ENCODE results near the gene CHAC1. TPM values are rescaled to one million over a fixed set of nuclear protein-coding genes. Genes with fewer than 3 reads are reported as not detected.

The CHAC1 gene
- total and polyA plus RNA-seq, 10 donors: 0.39 to 5.5 (median 1.6) TPM

DNA sequence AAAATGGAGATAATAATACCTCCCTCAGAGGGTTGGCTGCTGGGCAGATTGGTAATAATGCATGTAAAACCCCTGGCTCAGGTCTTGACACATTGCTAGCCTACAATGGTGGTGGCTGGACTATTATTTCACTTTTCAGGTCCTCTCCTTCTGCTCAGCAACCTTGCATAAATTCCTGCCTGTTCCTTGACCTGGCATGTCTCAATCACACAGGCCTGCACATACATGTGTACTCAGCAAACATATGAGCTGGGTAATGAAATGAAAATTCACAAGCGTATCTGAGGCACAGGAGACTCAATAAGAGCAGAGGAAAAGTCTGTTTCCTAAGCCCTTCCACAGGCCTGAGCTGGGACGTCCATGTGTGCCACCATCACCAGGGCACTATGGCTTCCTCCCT, 41.6 kb upstream of the CHAC1 start:
- no peak for DNase-seq
- TF ChIP-seq POLR2A (IDR thresholded peaks at IDR 0.05): no peak
- TF ChIP-seq, protein P1, sequence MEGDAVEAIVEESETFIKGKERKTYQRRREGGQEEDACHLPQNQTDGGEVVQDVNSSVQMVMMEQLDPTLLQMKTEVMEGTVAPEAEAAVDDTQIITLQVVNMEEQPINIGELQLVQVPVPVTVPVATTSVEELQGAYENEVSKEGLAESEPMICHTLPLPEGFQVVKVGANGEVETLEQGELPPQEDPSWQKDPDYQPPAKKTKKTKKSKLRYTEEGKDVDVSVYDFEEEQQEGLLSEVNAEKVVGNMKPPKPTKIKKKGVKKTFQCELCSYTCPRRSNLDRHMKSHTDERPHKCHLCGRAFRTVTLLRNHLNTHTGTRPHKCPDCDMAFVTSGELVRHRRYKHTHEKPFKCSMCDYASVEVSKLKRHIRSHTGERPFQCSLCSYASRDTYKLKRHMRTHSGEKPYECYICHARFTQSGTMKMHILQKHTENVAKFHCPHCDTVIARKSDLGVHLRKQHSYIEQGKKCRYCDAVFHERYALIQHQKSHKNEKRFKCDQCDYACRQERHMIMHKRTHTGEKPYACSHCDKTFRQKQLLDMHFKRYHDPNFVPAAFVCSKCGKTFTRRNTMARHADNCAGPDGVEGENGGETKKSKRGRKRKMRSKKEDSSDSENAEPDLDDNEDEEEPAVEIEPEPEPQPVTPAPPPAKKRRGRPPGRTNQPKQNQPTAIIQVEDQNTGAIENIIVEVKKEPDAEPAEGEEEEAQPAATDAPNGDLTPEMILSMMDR (IDR thresholded peaks at IDR 0.05 in 8 of 11, conservative IDR thresholded peaks at IDR 0.05 in 3 of 11): no peak
- TF ChIP-seq POLR2AphosphoS5 (IDR thresholded peaks at IDR 0.05): no peak
- intact Hi-C loops (cut with DNase I; ENCODE audit: low total_unique reads): no loop called here
- WGBS, 5 donors: 55 to 88% (median 81%) methylated on average over 2 of the region's 2 CpGs
- Histone ChIP-seq H3K4me1 (peaks cover 14 to 71% (median 38%) of the 10 kb centered on the region in 6 donors), H3K4me3 (no peak overlapping the region), H3K27ac (peak overlapping the region in 1 of 8 donors; percentile 92), H3K36me3 (no peaks in the 10 kb centered on the region), H3K9me3 (no peaks in the 10 kb centered on the region), H3K27me3 (replicated peaks in 1 of 7) (no peaks in the 10 kb centered on the region)

DNA sequence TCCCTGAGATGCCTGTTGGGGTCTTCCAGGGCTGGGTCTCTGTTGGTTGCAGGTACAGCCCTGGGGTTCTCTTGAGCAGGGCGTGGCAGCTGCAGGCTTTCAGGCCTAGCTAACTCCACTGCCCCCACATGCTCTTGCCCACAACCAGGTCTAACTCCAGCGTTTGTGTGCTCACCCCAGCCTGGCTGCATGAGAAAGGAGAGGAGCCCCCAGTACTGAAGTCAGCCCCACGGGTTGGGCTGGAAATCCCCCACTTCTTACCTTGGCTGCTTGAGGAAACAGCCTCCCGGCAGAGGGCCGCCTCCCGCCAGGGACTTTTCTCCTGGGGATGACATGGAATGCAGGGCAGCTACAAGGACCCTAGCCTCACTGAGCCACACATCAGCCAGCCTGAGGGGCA, 40.8 kb upstream of the CHAC1 start:
- Histone ChIP-seq H3K27me3 (replicated peaks in 1 of 7) (no peaks in the 10 kb centered on the region), H3K4me3 (no peak overlapping the region), H3K27ac (no peak overlapping the region), H3K4me1 (peaks cover 9 to 69% (median 31%) of the 10 kb centered on the region in 6 donors), H3K36me3 (no peaks in the 10 kb centered on the region), H3K9me3 (no peaks in the 10 kb centered on the region)
- no peak for DNase-seq
- intact Hi-C loops (cut with DNase I; ENCODE audit: low total_unique reads): no loop called here
- 44 to 68% (median 60%) methylated on average over 5 to 6 of the region's 6 CpGs for WGBS, 5 donors
- TF ChIP-seq, protein P1 (IDR thresholded peaks at IDR 0.05 in 8 of 11, conservative IDR thresholded peaks at IDR 0.05 in 3 of 11): no peak
- no peak for TF ChIP-seq POLR2A (IDR thresholded peaks at IDR 0.05)
- TF ChIP-seq POLR2AphosphoS5 (IDR thresholded peaks at IDR 0.05): no peak

DNA sequence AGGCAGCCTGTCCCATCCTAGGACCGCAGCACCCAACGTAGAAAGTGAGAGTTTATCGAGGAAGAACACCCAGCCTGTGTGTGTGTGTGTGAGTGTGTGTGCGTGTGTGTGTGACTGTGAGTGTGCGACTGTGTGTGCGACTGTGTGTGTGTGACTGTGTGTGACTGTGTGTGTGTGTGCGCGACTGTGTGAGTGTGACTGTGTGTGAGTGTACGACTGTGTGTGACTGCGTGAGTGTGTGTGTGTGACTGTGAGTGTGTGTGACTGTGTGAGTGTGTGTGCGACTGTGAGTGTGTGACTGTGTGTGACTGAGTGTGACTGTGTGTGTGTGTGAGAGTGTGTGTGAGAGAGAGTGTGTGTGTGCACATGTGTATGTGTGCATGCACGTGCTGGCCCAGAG, 39.3 kb upstream of the CHAC1 start:
- peaks cover 7 to 69% (median 33%) of the 10 kb centered on the region in 6 donors for H3K4me1 ChIP-seq
- no peaks in the 10 kb centered on the region for H3K27me3 ChIP-seq (replicated peaks in 1 of 7)
- 93 to 97% (median 95%) methylated on average over 12 of the region's 12 CpGs for WGBS, 5 donors
- no peak overlapping the region for H3K4me3 ChIP-seq
- TF ChIP-seq POLR2AphosphoS5 (IDR thresholded peaks at IDR 0.05) (no peak), POLR2A (IDR thresholded peaks at IDR 0.05) (no peak)
- TF ChIP-seq, protein P1 (IDR thresholded peaks at IDR 0.05 in 8 of 11, conservative IDR thresholded peaks at IDR 0.05 in 3 of 11): no peak
- no peak overlapping the region for H3K27ac ChIP-seq
- H3K36me3 ChIP-seq: no peaks in the 10 kb centered on the region
- intact Hi-C loops (cut with DNase I; ENCODE audit: low total_unique reads): no loop called here
- no peak for DNase-seq
- no peaks in the 10 kb centered on the region for H3K9me3 ChIP-seq

DNA sequence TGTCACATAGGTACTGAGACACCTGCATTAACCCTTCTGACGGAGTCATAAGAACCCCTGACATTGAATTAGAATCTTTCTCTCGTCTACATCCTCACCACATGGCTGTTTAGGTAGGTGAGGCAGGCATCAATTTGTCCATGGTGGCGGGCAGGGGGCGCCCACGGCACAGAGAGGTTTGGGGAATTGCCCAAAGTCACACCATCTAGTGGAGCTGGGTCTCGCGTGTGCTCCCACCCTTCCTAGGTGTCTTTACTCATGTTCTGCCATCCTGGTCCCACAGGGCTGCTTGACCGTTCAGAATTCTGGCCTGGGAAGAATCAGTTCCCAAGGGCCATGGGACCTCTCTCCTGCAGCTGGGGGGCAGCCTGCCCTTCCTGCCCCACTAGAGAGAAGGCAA, 38.8 kb upstream of the CHAC1 start:
- H3K27me3 ChIP-seq (replicated peaks in 1 of 7): no peaks in the 10 kb centered on the region
- H3K27ac ChIP-seq: peak overlapping the region in 6 of 8 donors; percentile 36 to 63 (median 52)
- H3K4me3 ChIP-seq: no peak overlapping the region
- no peak for DNase-seq
- WGBS, 5 donors: 79 to 89% (median 84%) methylated on average over 8 of the region's 8 CpGs
- H3K36me3 ChIP-seq: no peaks in the 10 kb centered on the region
- TF ChIP-seq POLR2A (IDR thresholded peaks at IDR 0.05) (no peak), POLR2AphosphoS5 (IDR thresholded peaks at IDR 0.05) (no peak)
- TF ChIP-seq, protein P1 (IDR thresholded peaks at IDR 0.05 in 8 of 11, conservative IDR thresholded peaks at IDR 0.05 in 3 of 11): no peak
- intact Hi-C loops (cut with DNase I; ENCODE audit: low total_unique reads): no loop called here
- H3K9me3 ChIP-seq: no peaks in the 10 kb centered on the region
- peaks cover 6 to 66% (median 29%) of the 10 kb centered on the region in 6 donors for H3K4me1 ChIP-seq
